Measurements from ENCODE around the gene WWOX. TPM values are rescaled to one million over a fixed set of nuclear protein-coding genes. Genes with fewer than 3 reads are reported as not detected.

WWOX gene
- total and polyA plus RNA-seq, 2 of the 4 experiments (the other 2 are of a cell fraction), result 2.7 to 5.4 TPM

GRCh38 chr16:78773706-78774105 is 674.3 kb downstream of the WWOX start:
- H2BK5ac ChIP-seq (ENCODE audit: low read depth, low read length, poor library complexity, severe bottlenecking), result no peak overlapping the region
- no peaks in the 10 kb centered on the region for H3K4me1 ChIP-seq (ENCODE audit: control insufficient read depth, insufficient read depth, low read length)
- no peaks in the 10 kb centered on the region for H3K36me3 ChIP-seq (ENCODE audit: control insufficient read depth, insufficient read depth, low read length)
- CTCF ChIA-PET, result no interaction called here
- no peak overlapping the region for H3K14ac ChIP-seq (replicated peaks; ENCODE audit: low read depth, low read length)
- no peak overlapping the region for H2BK20ac ChIP-seq (ENCODE audit: low read depth, low read length)
- DNase-seq (no peak), ATAC-seq (ENCODE audit: low read depth) (no peak)
- 89% methylated on average over 1 of the region's 4 CpGs; no CpG with 5 or more reads in 1 of the 2 experiments for WGBS, 2 experiments (ENCODE audit: extremely low coverage in 2 of 2, insufficient read length in 1 of 2)
- H3K27ac ChIP-seq (ENCODE audit: insufficient read depth, low read length), result no peak overlapping the region
- H3K9me1 ChIP-seq (ENCODE audit: insufficient read depth, low read length), result no peaks in the 10 kb centered on the region
- no peaks in the 10 kb centered on the region for H3K27me3 ChIP-seq (ENCODE audit: control insufficient read depth, insufficient read depth, low read length)
- no peak overlapping the region for H3K23ac ChIP-seq (ENCODE audit: low read depth, low read length)
- no peak overlapping the region for H3K56ac ChIP-seq (ENCODE audit: extremely low read depth, insufficient read depth, low read length)
- H3K18ac ChIP-seq (ENCODE audit: low read depth, low read length), result no peak overlapping the region
- H3K9ac ChIP-seq (ENCODE audit: low read depth, low read length), result no peak overlapping the region
- H2AK5ac ChIP-seq (ENCODE audit: low read depth, low read length), result no peak overlapping the region
- dilution Hi-C loops (cut with HindIII; ENCODE audit: low sequenced_read_pairs, unreplicated experiment) (no loop called here), in situ Hi-C loops (cut with MboI; ENCODE audit: low sequenced_read_pairs) (no loop called here), intact Hi-C loops (cut with micrococcal nuclease) (no loop called here)
- no peak overlapping the region for H3K4ac ChIP-seq (ENCODE audit: low read depth, low read length)
- H3K79me1 ChIP-seq (ENCODE audit: low read depth in 1 of 2, low read length in 2 of 2), result no peaks in the 10 kb centered on the region
- BruUV-seq (replicated peaks), result no TSS peak
- no peak overlapping the region for H3K4me3 ChIP-seq (ENCODE audit: insufficient read depth, low read depth, low read length)
- H3K4me2 ChIP-seq (ENCODE audit: low read depth, low read length), result no peak overlapping the region
- H3K9me3 ChIP-seq (ENCODE audit: control insufficient read depth, insufficient read depth, low read length), result peaks cover 31% of the 10 kb centered on the region
- TF ChIP-seq NFE2L2 (IDR thresholded peaks at IDR 0.05; ENCODE audit: low read depth, low read length), result no peak
- no peak for TF ChIP-seq RFX5 (IDR thresholded peaks at IDR 0.05; ENCODE audit: low read depth, low read length)
- TF ChIP-seq BHLHE40 (IDR thresholded peaks at IDR 0.05; ENCODE audit: low read depth, low read length), result no peak
- no peak for TF ChIP-seq POLR2A (IDR thresholded peaks at IDR 0.05; ENCODE audit: low read depth, low read length)
- no peak overlapping the region for H2AK9ac ChIP-seq (replicated peaks; ENCODE audit: low read depth, low read length, poor library complexity)
- H4K5ac ChIP-seq (ENCODE audit: low read depth, low read length), result no peak overlapping the region
- no peaks in the 10 kb centered on the region for H4K20me1 ChIP-seq (ENCODE audit: insufficient read depth, low read length)
- no peak overlapping the region for H4K91ac ChIP-seq (ENCODE audit: insufficient read depth, low read depth, low read length)
- H4K8ac ChIP-seq (ENCODE audit: low read depth in 2 of 2, low read length in 2 of 2), result no peak overlapping the region
- POLR2A ChIA-PET (ENCODE audit: unreplicated experiment), result no interaction called here
- H2BK120ac ChIP-seq (ENCODE audit: low read depth, low read length), result no peak overlapping the region
- no peak overlapping the region for H2BK15ac ChIP-seq (ENCODE audit: low read depth, low read length)
- H2AFZ ChIP-seq (replicated peaks; ENCODE audit: low read length, poor library complexity), result no peak overlapping the region
